ENCODE data around the gene IFNA4.
A peak's percentile ranks its signal among the peaks of the same experiment; 100 is the strongest.

The IFNA4 gene

GRCh38 chr9:21165516-21165915, 21.9 kb downstream of the IFNA4 start:
- no peak for DNase-seq (ENCODE audit: low read depth)

- peak; percentile 5 for DNase-seq (ENCODE audit: low read depth)
Observed at GRCh38 chr9:21160178-21160577, 27.2 kb downstream of the IFNA4 start.

- peak; percentile 14 for DNase-seq (ENCODE audit: low read depth)
Observed at GRCh38 chr9:21155501-21155900, 31.9 kb downstream of the IFNA4 start.

- peak; percentile 18 for DNase-seq (ENCODE audit: low read depth)
Observed at GRCh38 chr9:21154018-21154608, 33.3 kb downstream of the IFNA4 start.

GRCh38 chr9:21153336-21154017, 33.9 kb downstream of the IFNA4 start:
- peak; percentile 7 for DNase-seq (ENCODE audit: low read depth)

- DNase-seq (ENCODE audit: low read depth) = no peak
Observed at GRCh38 chr9:21144603-21145002, 42.8 kb downstream of the IFNA4 start.

- DNase-seq (ENCODE audit: low read depth) = peak; percentile 9
Observed at GRCh38 chr9:21141427-21141882, 45.9 kb downstream of the IFNA4 start, which contains the start of gene IFNW1. Gene IFNW1, minus strand, starts transcription at chr9:21141832. Its CDS starts 262 bp downstream, at chr9:21141570.

- no peak for DNase-seq (ENCODE audit: low read depth)
Observed at GRCh38 chr9:21137020-21137419, 50.4 kb downstream of the IFNA4 start.

Measured in EH (cell line).